Endothelial cell of umbilical vein (primary cell): ENCODE measurements around the gene PDLIM3. TPM values are rescaled to one million over a fixed set of nuclear protein-coding genes. Genes with fewer than 3 reads are reported as not detected.
A peak's percentile ranks its signal among the peaks of the same experiment; 100 is the strongest.
"Not testable (repeated sequence)": the region's sequence is repeated elsewhere in the genome, so short reads cannot be mapped to it uniquely, and the experiment has no call there.

Experiments
- BruUV-seq: library from RNA; stranded (reverse); fragments of 400-500 nt; replicated peaks from 2 replicates; lab custom pipeline; 2021; lab: Mats Ljungman, UMichigan
- CTCF ChIA-PET: fragments of 300-600, 350-600 bp; sonication (Branson Sonifier 250); formaldehyde crosslinking; loops from one replicate; lab custom pipeline; 2021; ENCODE audit warnings: antibody characterized with exemption, inconsistent platforms; lab: Charles Lee
- POLR2A ChIA-PET: fragments of 300-600, 350-600 bp; sonication (Branson Sonifier 250); formaldehyde crosslinking; loops from one replicate; lab custom pipeline; 2021; ENCODE audit warnings: antibody characterized with exemption, inconsistent platforms; lab: Charles Lee
- DNase-seq: peaks from one replicate; pipeline ENCODE4 v3.0.0-alpha.2; 2011; ENCODE audit warnings: low read depth, low spot score
- FAIRE-seq: peaks from 2 replicates; lab custom pipeline; 2011; peaks lifted over from hg19 to GRCh38; lab: Jason Lieb, UNC
- H2AFZ ChIP-seq: 2 replicates; pipeline ENCODE4 v1.6.0; 2012; ENCODE audit warnings: low read depth, low read length, control low read depth, inconsistent platforms
- H3K27ac ChIP-seq: 2 replicates; pipeline ENCODE4 v1.5.1; 2011; ENCODE audit warnings: low read depth, mild to moderate bottlenecking, control low read depth, low read length, moderate library complexity; ENCODE audit not compliant: insufficient read depth
- H3K27me3 ChIP-seq, 2 experiments: 2 replicates each; pipeline versions ENCODE4 v1.6.0 to v1.6.1; 2011; ENCODE audit warnings: low read length in 2 of 2, mixed read lengths in 1 of 2; ENCODE audit not compliant: control insufficient read depth in 2 of 2, insufficient read depth in 2 of 2
- H3K36me3 ChIP-seq, 2 experiments: 2 replicates in 1 of 2; 3 replicates in 1 of 2; pipeline ENCODE4 v1.5.1; 2011; ENCODE audit warnings: low read length in 2 of 2, mild to moderate bottlenecking in 1 of 2, moderate library complexity in 1 of 2; ENCODE audit not compliant: control insufficient read depth in 2 of 2, insufficient read depth in 2 of 2; ENCODE audit errors: extremely low read depth in 1 of 2
- H3K4me1 ChIP-seq: 3 replicates; pipeline ENCODE4 v1.5.1; 2011; ENCODE audit warnings: mild to moderate bottlenecking, low read length; ENCODE audit not compliant: control insufficient read depth, insufficient read depth; ENCODE audit errors: extremely low read depth
- H3K4me2 ChIP-seq: 2 replicates; pipeline ENCODE4 v1.6.1; 2011; ENCODE audit warnings: low read length, control low read depth, mixed read lengths; ENCODE audit not compliant: insufficient read depth
- H3K4me3 ChIP-seq, 3 experiments: fragments of 200-600 bp in 1 of 3; sonication (generic), shearing (Covaris generic) in 1 of 3; replicated peaks in 1 of 3; 2 replicates each; pipeline ENCODE4 v1.5.1; 2011 to 2016; ENCODE audit warnings: control low read depth in 3 of 3, low read length in 3 of 3, mild to moderate bottlenecking in 2 of 3, inconsistent platforms in 1 of 3, low read depth in 1 of 3, moderate library complexity in 1 of 3; ENCODE audit not compliant: insufficient read depth in 1 of 3
- H3K79me2 ChIP-seq: 2 replicates; pipeline ENCODE4 v1.6.0; 2012; ENCODE audit warnings: low read length, inconsistent platforms; ENCODE audit not compliant: control insufficient read depth, insufficient read depth
- H3K9ac ChIP-seq: replicated peaks from 2 replicates; pipeline ENCODE3; 2011; ENCODE audit warnings: low read length, control low read depth; ENCODE audit not compliant: insufficient read depth; ENCODE audit errors: extremely low read depth
- H3K9me1 ChIP-seq: replicated peaks from 3 replicates; pipeline ENCODE4 v1.6.0; 2011; ENCODE audit warnings: mild to moderate bottlenecking, low read length; ENCODE audit not compliant: control insufficient read depth, insufficient read depth; ENCODE audit errors: extremely low read depth
- H3K9me3 ChIP-seq: replicated peaks from 2 replicates; pipeline ENCODE4 v1.5.1; 2012; ENCODE audit warnings: low read length, inconsistent platforms; ENCODE audit not compliant: control insufficient read depth, insufficient read depth
- H4K20me1 ChIP-seq: replicated peaks from 2 replicates; pipeline ENCODE3; 2011; ENCODE audit warnings: mild to moderate bottlenecking, low read length; ENCODE audit not compliant: control insufficient read depth, insufficient read depth; ENCODE audit errors: extremely low read depth
- CTCF ChIP-seq, 2 donors: IDR thresholded peaks; 1 replicate in 1 of 2; 2 replicates in 1 of 2; pipeline ENCODE4 v1.5.1; 2011; ENCODE audit warnings: low read length in 2 of 2, mild to moderate bottlenecking in 2 of 2, moderate library complexity in 2 of 2, control low read depth in 1 of 2, inconsistent platforms in 1 of 2, low read depth in 1 of 2; ENCODE audit not compliant: insufficient read depth in 1 of 2; ENCODE audit errors: extremely low read depth in 1 of 2
- EZH2 ChIP-seq: IDR thresholded peaks from 2 replicates; pipeline ENCODE4 v1.6.1; 2012; ENCODE audit warnings: borderline replicate concordance, low read depth, mild to moderate bottlenecking, moderate library complexity, low read length, inconsistent platforms; ENCODE audit not compliant: severe bottlenecking
- FOS ChIP-seq: IDR thresholded peaks from 2 replicates; pipeline ENCODE4 v1.6.1; 2011; ENCODE audit warnings: mild to moderate bottlenecking, low read length, moderate library complexity, borderline replicate concordance; ENCODE audit not compliant: insufficient read depth
- GATA2 ChIP-seq: IDR thresholded peaks from 2 replicates; pipeline ENCODE4 v1.7.0; 2011; ENCODE audit warnings: low read depth, mild to moderate bottlenecking, moderate library complexity, mixed read lengths, low read length; ENCODE audit not compliant: insufficient read length, insufficient read depth
- JUN ChIP-seq: IDR thresholded peaks from 2 replicates; pipeline ENCODE4 v1.6.1; 2011; ENCODE audit warnings: borderline replicate concordance, low read depth; ENCODE audit not compliant: insufficient read length, insufficient read depth
- MAX ChIP-seq: IDR thresholded peaks from 2 replicates; pipeline ENCODE4 v1.6.1; 2011; ENCODE audit not compliant: insufficient read depth, insufficient read length
- MYC ChIP-seq: IDR thresholded peaks from one replicate; pipeline ENCODE4 v1.6.1; 2011; ENCODE audit warnings: mild to moderate bottlenecking, low read depth, low read length
- POLR2A ChIP-seq: IDR thresholded peaks from 2 replicates; pipeline ENCODE4 v1.6.1; 2012; ENCODE audit warnings: low read depth, mild to moderate bottlenecking, control low read depth, low read length
- POLR2AphosphoS5 ChIP-seq: IDR thresholded peaks from 2 replicates; pipeline ENCODE4 v1.6.1; 2012; ENCODE audit warnings: low read depth, mild to moderate bottlenecking, control low read depth, low read length, moderate library complexity; ENCODE audit not compliant: insufficient read depth
- dilution Hi-C: fragments of 300-500 bp; cut with MboI; formaldehyde crosslinking; loops from one replicate; pipeline ENCODE4 v1.15.0; 2019; ENCODE audit warnings: low sequenced_read_pairs; ENCODE audit not compliant: extremely low pct_ligation_motif_present
- intact Hi-C: fragments of 100-400 bp; cut with micrococcal nuclease; formaldehyde crosslinking; loops from one replicate; pipeline ENCODE4 v1.10.0; 2022
- polyA plus RNA-seq, 4 experiments: library from polyadenylated mRNA; depleted of rRNA in 3 of 4; stranded (reverse) in 3 of 4; unstranded in 1 of 4; fragments of >200 nt; gene quantifications; 2 replicates each; pipeline versions ENCODE4 v1.2.1 to v1.2.3, GENCODE V29; 2011 to 2012; ENCODE audit warnings: missing spikeins in 1 of 4
- total RNA-seq: library from RNA; stranded (reverse); gene quantifications from 2 replicates; pipeline ENCODE4 v1.2.3, GENCODE V29; 2021

Gene PDLIM3
- total and polyA plus RNA-seq, 2 donors (not counting 3 experiments of a cell fraction or from before 2014, with no cell fraction given): 9.7 to 17.6 TPM

GRCh38 chr4:185512516-185512915, 22.8 kb downstream of the PDLIM3 start:
- TF ChIP-seq POLR2AphosphoS5 (no peak), JUN (no peak), CTCF (IDR thresholded peaks at IDR 0.05; ENCODE audit: extremely low read depth in 1 of 2, insufficient read depth in 1 of 2, low read depth in 1 of 2, low read length in 2 of 2) (no peak), POLR2A (no peak), MYC (no peak), EZH2 (no peak), MAX (no peak), FOS (no peak), GATA2 (no peak)
- BruUV-seq: no TSS peak
- POLR2A ChIA-PET: interaction anchor here (0.6 to 1.7 kb wide), 2 partner anchors 23 to 48 kb away, joined by 6 to 12 read pairs; partner anchors contain the start of gene PDLIM3
- dilution Hi-C loops (no loop called here), intact Hi-C loops (loop anchor here (2.0 to 5.0 kb wide), 3 partner anchors 54 to 265 kb away; partner anchors contain the start of genes ANKRD37 and LRP2BP)
- no peaks in the 10 kb centered on the region for H3K9me1 ChIP-seq
- DNase-seq (peak; percentile 26), FAIRE-seq (no peak)
- CTCF ChIA-PET: interaction anchor here (0.8 to 4.9 kb wide), 6 partner anchors 14 to 85 kb away, joined by 3 to 27 read pairs (median 4); partner anchors contain the start of genes CCDC110 and PDLIM3
- no peak overlapping the region for H3K9ac ChIP-seq
- no peaks in the 10 kb centered on the region for H4K20me1 ChIP-seq
- no peaks in the 10 kb centered on the region for H3K27me3 ChIP-seq
- peak overlapping the region; percentile 85 for H3K27ac ChIP-seq
- H3K4me2 ChIP-seq: peak overlapping the region; percentile 84
- H3K4me1 ChIP-seq: peaks cover 21% of the 10 kb centered on the region
- H3K36me3 ChIP-seq: no peaks in the 10 kb centered on the region
- H3K9me3 ChIP-seq: no peaks in the 10 kb centered on the region
- peak overlapping the region; percentile 26 for H2AFZ ChIP-seq
- H3K79me2 ChIP-seq: no peaks in the 10 kb centered on the region
- no peak overlapping the region for H3K4me3 ChIP-seq

- H3K9ac ChIP-seq, H3K27me3 ChIP-seq, H3K9me3 ChIP-seq, H3K27ac ChIP-seq, H3K4me2 ChIP-seq, H3K36me3 ChIP-seq, H3K9me1 ChIP-seq, DNase-seq, dilution Hi-C loops, H4K20me1 ChIP-seq, H2AFZ ChIP-seq, BruUV-seq, H3K79me2 ChIP-seq, POLR2A ChIA-PET, FAIRE-seq, H3K4me3 ChIP-seq: not testable (repeated sequence)
- CTCF ChIA-PET: interaction anchor here (1.5 to 4.9 kb wide), 3 partner anchors 13 to 86 kb away, joined by 3 to 27 read pairs (median 24); partner anchors contain the start of gene PDLIM3
- peaks cover 21% of the 10 kb centered on the region for H3K4me1 ChIP-seq
- intact Hi-C loops: loop anchor here (5.0 kb wide), 2 partner anchors 114 to 266 kb away; partner anchors contain the start of genes ANKRD37 and LRP2BP
Observed at GRCh38 chr4:185511243-185511642, 24.1 kb downstream of the PDLIM3 start.
